SK-N-MC (cell line): ENCODE measurements around the gene NIPBL.

ENCODE experiments used
- DNase-seq: peaks from one replicate; pipeline ENCODE4 v3.0.0-alpha.2; 2011; ENCODE audit warnings: low read depth, low spot score
- H3K27ac ChIP-seq: fragments of 200-600 bp; sonication (generic); 2 replicates; pipeline ENCODE4 v1.5.1; 2016; ENCODE audit warnings: mixed run types
- H3K36me3 ChIP-seq: fragments of 200-600 bp; sonication (generic); 2 replicates; pipeline ENCODE4 v1.6.1; 2017; ENCODE audit warnings: antibody characterized with exemption, low read length, mixed read lengths; ENCODE audit not compliant: insufficient read depth
- H3K4me3 ChIP-seq: fragments of 200-600 bp; sonication (generic); 2 replicates; pipeline ENCODE4 v1.5.1; 2016
- H3K9ac ChIP-seq: fragments of 200-600 bp; sonication (generic); 2 replicates; pipeline ENCODE4 v1.8.0; 2017; ENCODE audit warnings: mixed run types, mixed read lengths; ENCODE audit not compliant: insufficient read length
- H3K9me3 ChIP-seq: fragments of 200-600 bp; sonication (generic); 2 replicates; pipeline ENCODE4 v1.6.1; 2017; ENCODE audit warnings: low read depth, mild to moderate bottlenecking, antibody characterized with exemption, low read length, moderate library complexity, mixed read lengths
- EZH2 ChIP-seq: fragments of 200-600 bp; sonication (generic); IDR thresholded peaks from one replicate; pipeline ENCODE4 v1.6.1; 2017; ENCODE audit warnings: antibody characterized with exemption
- FOXP2 ChIP-seq: optimal IDR thresholded peaks from 2 replicates; pipeline ENCODE3; 2011; ENCODE audit warnings: mild to moderate bottlenecking, moderate library complexity; ENCODE audit not compliant: insufficient read depth; ENCODE audit errors: extremely low read length, control extremely low read depth
- POLR2AphosphoS5 ChIP-seq: IDR thresholded peaks from 2 replicates; pipeline ENCODE4 v1.6.1; 2012; ENCODE audit warnings: mild to moderate bottlenecking, low read depth, low read length, borderline replicate concordance

NIPBL gene

GRCh38 chr5:36945687-36946086, 69.1 kb downstream of the NIPBL start:
- Histone ChIP-seq H3K9ac (no peak overlapping the region), H3K27ac (no peak overlapping the region), H3K36me3 (no peaks in the 10 kb centered on the region), H3K4me3 (no peak overlapping the region), H3K9me3 (no peaks in the 10 kb centered on the region)
- TF ChIP-seq POLR2AphosphoS5 (no peak), EZH2 (no peak), FOXP2 (no peak)
- DNase-seq = no peak

GRCh38 chr5:36946101-36946500, 69.5 kb downstream of the NIPBL start:
- no peak overlapping the region for H3K27ac ChIP-seq
- H3K9ac ChIP-seq = no peak overlapping the region
- H3K4me3 ChIP-seq = no peak overlapping the region
- no peaks in the 10 kb centered on the region for H3K36me3 ChIP-seq
- TF ChIP-seq POLR2AphosphoS5 (no peak), FOXP2 (no peak), EZH2 (no peak)
- H3K9me3 ChIP-seq = no peaks in the 10 kb centered on the region
- DNase-seq = no peak

- Histone ChIP-seq H3K9me3 (no peaks in the 10 kb centered on the region), H3K9ac (no peak overlapping the region), H3K27ac (no peak overlapping the region), H3K36me3 (no peaks in the 10 kb centered on the region), H3K4me3 (no peak overlapping the region)
- DNase-seq = no peak
- TF ChIP-seq FOXP2 (no peak), POLR2AphosphoS5 (no peak), EZH2 (no peak)
Observed at GRCh38 chr5:36948041-36948440, 71.5 kb downstream of the NIPBL start.

- no peak overlapping the region for H3K27ac ChIP-seq
- no peaks in the 10 kb centered on the region for H3K36me3 ChIP-seq
- no peak overlapping the region for H3K9ac ChIP-seq
- no peak for DNase-seq
- H3K4me3 ChIP-seq = no peak overlapping the region
- H3K9me3 ChIP-seq = no peaks in the 10 kb centered on the region
- TF ChIP-seq POLR2AphosphoS5 (no peak), EZH2 (no peak), FOXP2 (no peak)
Observed at GRCh38 chr5:36948650-36949049, 72.1 kb downstream of the NIPBL start.

- no peak for DNase-seq
- no peaks in the 10 kb centered on the region for H3K9me3 ChIP-seq
- TF ChIP-seq POLR2AphosphoS5 (no peak), FOXP2 (no peak), EZH2 (no peak)
- no peak overlapping the region for H3K27ac ChIP-seq
- H3K36me3 ChIP-seq = peaks cover 4% of the 10 kb centered on the region; the same call in 1 of the 2 replicates
- no peak overlapping the region for H3K9ac ChIP-seq
- no peak overlapping the region for H3K4me3 ChIP-seq
Observed at GRCh38 chr5:36949593-36949992, 73.0 kb downstream of the NIPBL start.

GRCh38 chr5:36950586-36951457, 74.3 kb downstream of the NIPBL start:
- no peak overlapping the region for H3K9ac ChIP-seq
- H3K4me3 ChIP-seq = no peak overlapping the region
- H3K9me3 ChIP-seq = no peaks in the 10 kb centered on the region
- H3K27ac ChIP-seq = no peak overlapping the region
- TF ChIP-seq POLR2AphosphoS5 (no peak), FOXP2 (no peak), EZH2 (no peak)
- peaks cover 16% of the 10 kb centered on the region for H3K36me3 ChIP-seq
- no peak for DNase-seq

- no peak for DNase-seq
- Histone ChIP-seq H3K27ac (no peak overlapping the region), H3K36me3 (peaks cover 32% of the 10 kb centered on the region), H3K4me3 (no peak overlapping the region), H3K9me3 (no peaks in the 10 kb centered on the region), H3K9ac (no peak overlapping the region)
- TF ChIP-seq FOXP2 = no peak
Observed at GRCh38 chr5:36953043-36953442, 76.5 kb downstream of the NIPBL start.

GRCh38 chr5:36957953-36958537, 81.5 kb downstream of the NIPBL start:
- Histone ChIP-seq H3K36me3 (peaks cover 54% of the 10 kb centered on the region), H3K27ac (no peak overlapping the region), H3K9me3 (no peaks in the 10 kb centered on the region), H3K4me3 (no peak overlapping the region), H3K9ac (no peak overlapping the region)
- TF ChIP-seq FOXP2 = no peak
- TF ChIP-seq EZH2 = no peak
- TF ChIP-seq POLR2AphosphoS5 = no peak
- no peak for DNase-seq

- peaks cover 59% of the 10 kb centered on the region for H3K36me3 ChIP-seq
- H3K9me3 ChIP-seq = no peaks in the 10 kb centered on the region
- H3K27ac ChIP-seq = no peak overlapping the region
- TF ChIP-seq POLR2AphosphoS5 (no peak), EZH2 (no peak), FOXP2 (no peak)
- DNase-seq = no peak
- no peak overlapping the region for H3K4me3 ChIP-seq
- no peak overlapping the region for H3K9ac ChIP-seq
Observed at GRCh38 chr5:36958612-36959011, 82.0 kb downstream of the NIPBL start.
